Astrocyte (in vitro differentiated cells and primary cell): ENCODE data around the gene DGKH. TPM values are rescaled to one million over a fixed set of nuclear protein-coding genes. Genes with fewer than 3 reads are reported as not detected.

ENCODE experiments used
- DNase-seq: peaks from one replicate; pipeline ENCODE4 v3.0.0-alpha.2; 2010; ENCODE audit warnings: low read depth
- FAIRE-seq: peaks from 2 replicates; lab custom pipeline; 2011; peaks lifted over from hg19 to GRCh38; lab: Jason Lieb, UNC
- H2AFZ ChIP-seq: 2 replicates; pipeline ENCODE4 v1.6.0; 2012; ENCODE audit warnings: low read depth, low read length, inconsistent platforms
- H3K27ac ChIP-seq: 2 replicates; pipeline ENCODE4 v1.5.1; 2011; ENCODE audit warnings: low read depth, low read length, inconsistent platforms
- H3K27me3 ChIP-seq: 2 replicates; pipeline ENCODE4 v1.6.0; 2011; ENCODE audit warnings: low read length, inconsistent platforms; ENCODE audit not compliant: insufficient read depth
- H3K36me3 ChIP-seq: 2 replicates; pipeline ENCODE4 v1.5.1; 2011; ENCODE audit warnings: low read length, inconsistent platforms; ENCODE audit not compliant: insufficient read depth
- H3K4me1 ChIP-seq: 2 replicates; pipeline ENCODE4 v1.5.1; 2011; ENCODE audit warnings: low read length, inconsistent platforms; ENCODE audit not compliant: insufficient read depth
- H3K4me2 ChIP-seq: 2 replicates; pipeline ENCODE4 v1.6.0; 2012; ENCODE audit warnings: low read length, inconsistent platforms
- H3K4me3 ChIP-seq: 2 replicates; pipeline ENCODE4 v1.5.1; 2011; ENCODE audit warnings: low read depth, mild to moderate bottlenecking, low read length, inconsistent platforms; ENCODE audit not compliant: insufficient read depth
- H3K79me2 ChIP-seq: 2 replicates; pipeline ENCODE4 v1.6.0; 2012; ENCODE audit warnings: mild to moderate bottlenecking, low read length, inconsistent platforms; ENCODE audit not compliant: insufficient read depth
- H3K9ac ChIP-seq: 2 replicates; pipeline ENCODE4 v1.6.0; 2012; ENCODE audit warnings: mild to moderate bottlenecking, low read length, inconsistent platforms
- H3K9me3 ChIP-seq: 2 replicates; pipeline ENCODE4 v1.5.1; 2012; ENCODE audit warnings: low read depth, mild to moderate bottlenecking, low read length, inconsistent platforms; ENCODE audit not compliant: insufficient read depth
- H4K20me1 ChIP-seq: 2 replicates; pipeline ENCODE4 v1.6.0; 2012; ENCODE audit warnings: low read length, inconsistent platforms; ENCODE audit not compliant: insufficient read depth
- H3K27ac Mint-ChIP-seq: one replicate; pipeline ENCODE4 v1.8.0; 2021; ENCODE audit warnings: mild to moderate bottlenecking, mixed read lengths; ENCODE audit not compliant: unreplicated experiment
- H3K27me3 Mint-ChIP-seq: one replicate; pipeline ENCODE4 v1.8.0; 2021; ENCODE audit warnings: low read depth, mixed read lengths; ENCODE audit not compliant: unreplicated experiment
- H3K36me3 Mint-ChIP-seq: one replicate; pipeline ENCODE4 v1.8.0; 2021; ENCODE audit warnings: low read depth, mixed read lengths; ENCODE audit not compliant: unreplicated experiment
- H3K4me1 Mint-ChIP-seq: one replicate; pipeline ENCODE4 v1.8.0; 2021; ENCODE audit warnings: low read depth, mixed read lengths; ENCODE audit not compliant: unreplicated experiment
- H3K4me3 Mint-ChIP-seq: one replicate; pipeline ENCODE4 v1.8.0; 2021; ENCODE audit warnings: mild to moderate bottlenecking, moderate library complexity, mixed read lengths; ENCODE audit not compliant: unreplicated experiment
- H3K9me3 Mint-ChIP-seq: one replicate; pipeline ENCODE4 v1.8.0; 2021; ENCODE audit warnings: mild to moderate bottlenecking, mixed read lengths; ENCODE audit not compliant: unreplicated experiment
- CTCF ChIP-seq: IDR thresholded peaks from 2 replicates; pipeline ENCODE4 v1.5.1; 2011; ENCODE audit warnings: low read depth, mild to moderate bottlenecking, inconsistent platforms, low read length, moderate library complexity; ENCODE audit not compliant: insufficient read depth
- EZH2 ChIP-seq: IDR thresholded peaks from 2 replicates; pipeline ENCODE4 v1.6.1; 2012; ENCODE audit warnings: mild to moderate bottlenecking, low read length, inconsistent platforms; ENCODE audit not compliant: insufficient read depth
- total RNA-seq: library from RNA; stranded (reverse); gene quantifications from 2 replicates; pipeline ENCODE4 v1.2.1, GENCODE V29; 2021

Gene DGKH
- total RNA-seq, 1 donor from 2014 or later: 16.4 TPM

DNA sequence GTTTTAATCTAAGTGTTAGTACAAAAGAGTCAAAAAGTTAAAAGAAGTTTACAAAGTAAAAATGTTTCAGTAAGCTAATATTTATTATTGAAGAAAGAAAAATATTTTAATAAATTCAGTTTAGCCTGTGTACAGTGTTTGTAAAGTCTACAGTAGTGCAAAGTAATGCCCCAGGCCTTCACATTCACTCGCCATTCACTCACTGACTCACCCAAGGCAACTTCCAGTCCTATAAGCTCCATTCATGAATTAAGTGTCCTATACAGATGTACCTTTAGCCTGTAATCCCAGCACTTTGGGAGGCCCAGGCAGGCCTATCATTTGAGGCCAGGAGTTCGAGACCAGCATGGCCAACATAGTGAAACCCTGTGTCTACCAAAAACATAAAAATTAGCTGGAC lies 199.4 kb downstream of the DGKH start:
- H4K20me1 ChIP-seq: no peaks in the 10 kb centered on the region
- Mint-ChIP-seq H3K27me3 (no peaks in the 10 kb centered on the region), H3K27ac (no peak overlapping the region), H3K36me3 (peaks cover 4% of the 10 kb centered on the region), H3K4me3 (no peak overlapping the region), H3K4me1 (no peaks in the 10 kb centered on the region), H3K9me3 (no peaks in the 10 kb centered on the region)
- no peak overlapping the region for H2AFZ ChIP-seq
- H3K4me1 ChIP-seq: no peaks in the 10 kb centered on the region
- H3K79me2 ChIP-seq: no peaks in the 10 kb centered on the region
- TF ChIP-seq CTCF (no peak), EZH2 (no peak)
- no peaks in the 10 kb centered on the region for H3K9me3 ChIP-seq
- FAIRE-seq (no peak), DNase-seq (no peak)
- no peak overlapping the region for H3K27ac ChIP-seq
- no peak overlapping the region for H3K4me2 ChIP-seq
- H3K36me3 ChIP-seq: no peaks in the 10 kb centered on the region
- no peaks in the 10 kb centered on the region for H3K27me3 ChIP-seq
- H3K4me3 ChIP-seq: no peak overlapping the region
- H3K9ac ChIP-seq: no peak overlapping the region

DNA sequence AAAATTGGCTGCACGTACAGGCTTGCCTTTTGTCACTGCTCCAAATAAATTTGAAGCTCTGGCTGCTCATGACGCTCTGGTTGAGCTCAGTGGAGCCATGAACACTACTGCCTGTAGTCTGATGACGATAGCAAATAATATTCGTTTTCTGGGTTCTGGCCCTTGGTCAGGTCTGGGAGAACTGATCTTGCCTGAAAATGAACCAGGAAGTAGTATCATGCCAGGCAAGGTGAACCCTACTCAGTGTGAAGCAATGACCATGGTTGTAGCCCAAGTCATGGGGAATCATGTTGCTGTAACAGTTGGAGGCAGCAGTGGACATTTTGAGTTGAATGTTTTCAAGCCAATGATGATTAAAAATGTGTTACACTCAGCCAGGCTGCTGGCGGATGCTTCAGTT lies 207.4 kb downstream of the DGKH start:
- Histone ChIP-seq H3K27me3 (no peaks in the 10 kb centered on the region), H3K9me3 (no peaks in the 10 kb centered on the region), H3K4me1 (no peaks in the 10 kb centered on the region), H3K9ac (no peak overlapping the region), H3K36me3 (no peaks in the 10 kb centered on the region), H3K27ac (no peak overlapping the region), H2AFZ (no peak overlapping the region), H3K4me3 (no peak overlapping the region), H3K4me2 (no peak overlapping the region), H3K79me2 (no peaks in the 10 kb centered on the region), H4K20me1 (no peaks in the 10 kb centered on the region)
- Mint-ChIP-seq H3K27me3 (no peaks in the 10 kb centered on the region), H3K36me3 (no peaks in the 10 kb centered on the region), H3K4me1 (no peaks in the 10 kb centered on the region), H3K9me3 (no peaks in the 10 kb centered on the region), H3K27ac (no peak overlapping the region), H3K4me3 (no peak overlapping the region)
- no peak for FAIRE-seq
- no peak for DNase-seq
- no peak for TF ChIP-seq EZH2
- no peak for TF ChIP-seq CTCF

DNA sequence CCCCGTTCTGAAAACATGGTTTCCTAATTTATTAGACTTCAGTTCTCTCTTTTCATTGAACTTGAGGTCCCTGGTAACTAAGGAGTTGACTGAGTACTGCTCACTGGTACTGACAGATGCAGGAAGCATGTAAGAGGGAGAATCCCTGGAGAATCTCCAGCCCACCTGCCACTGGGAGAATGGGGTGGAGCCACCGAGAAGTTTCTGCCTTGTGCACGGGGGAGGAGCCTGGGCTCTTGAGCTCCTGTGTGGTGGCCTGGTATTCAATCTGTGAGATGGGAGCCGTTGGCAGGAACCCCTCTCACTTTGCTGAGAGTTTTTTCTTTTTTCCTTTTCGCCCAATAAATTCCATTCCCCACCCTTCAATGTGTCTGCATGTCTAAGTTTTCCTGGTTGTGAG lies 210.3 kb downstream of the DGKH start:
- no peak overlapping the region for H3K4me3 Mint-ChIP-seq
- no peaks in the 10 kb centered on the region for H3K4me1 Mint-ChIP-seq
- no peak for DNase-seq

More for the DNA sequence above, 210.3 kb downstream of the DGKH start:
- H3K4me3 ChIP-seq: no peak overlapping the region
- H3K79me2 ChIP-seq: no peaks in the 10 kb centered on the region
- TF ChIP-seq CTCF: no peak
- TF ChIP-seq EZH2: no peak
- no peak overlapping the region for H3K27ac ChIP-seq
- H3K9ac ChIP-seq: no peak overlapping the region
- Mint-ChIP-seq H3K27me3 (no peaks in the 10 kb centered on the region), H3K36me3 (peaks cover 1% of the 10 kb centered on the region), H3K9me3 (no peaks in the 10 kb centered on the region), H3K27ac (no peak overlapping the region)
- no peaks in the 10 kb centered on the region for H3K9me3 ChIP-seq
- no peaks in the 10 kb centered on the region for H3K36me3 ChIP-seq
- no peak overlapping the region for H2AFZ ChIP-seq
- no peaks in the 10 kb centered on the region for H3K27me3 ChIP-seq
- FAIRE-seq: no peak
- H3K4me2 ChIP-seq: no peak overlapping the region
- H4K20me1 ChIP-seq: no peaks in the 10 kb centered on the region
- no peaks in the 10 kb centered on the region for H3K4me1 ChIP-seq
